Parathyroid adenoma (tissue), 2 donors: ENCODE results near the gene FAM131A.

Experiments used
- H2AFZ ChIP-seq: fragments of 300-600 bp; sonication (generic); one replicate; pipeline ENCODE4 v1.7.0; 2017; ENCODE audit warnings: antibody characterized with exemption, mild to moderate bottlenecking
- H3K27ac ChIP-seq: fragments of 300-600 bp; sonication (generic); one replicate; pipeline ENCODE4 v1.7.0; 2017
- H3K27me3 ChIP-seq: fragments of 300-600 bp; sonication (generic); one replicate; pipeline ENCODE4 v1.7.0; 2017; ENCODE audit warnings: low read length; ENCODE audit not compliant: control insufficient read depth, insufficient read depth
- H3K36me3 ChIP-seq: fragments of 300-600 bp; sonication (generic); one replicate; pipeline ENCODE4 v1.7.0; 2017; ENCODE audit warnings: low read length; ENCODE audit not compliant: control insufficient read depth, insufficient read depth
- H3K4me1 ChIP-seq: fragments of 300-600 bp; sonication (generic); one replicate; pipeline ENCODE4 v1.7.0; 2017; ENCODE audit warnings: control low read depth
- H3K4me2 ChIP-seq: fragments of 300-600 bp; sonication (generic); one replicate; pipeline ENCODE4 v1.7.0; 2017; ENCODE audit warnings: low read length
- H3K4me3 ChIP-seq: fragments of 300-600 bp; sonication (generic); one replicate; pipeline ENCODE4 v1.7.0; 2017; ENCODE audit warnings: low read depth, low read length
- H3K79me2 ChIP-seq: fragments of 300-600 bp; sonication (generic); one replicate; pipeline ENCODE4 v1.7.0; 2017; ENCODE audit warnings: control low read depth
- H3K9ac ChIP-seq: fragments of 300-600 bp; sonication (generic); one replicate; pipeline ENCODE4 v1.7.0; 2017; ENCODE audit warnings: mild to moderate bottlenecking
- H3K9me3 ChIP-seq: fragments of 300-600 bp; sonication (generic); one replicate; pipeline ENCODE4 v1.7.0; 2017; ENCODE audit warnings: low read length; ENCODE audit not compliant: control insufficient read depth
- TF ChIP-seq, protein P1 (sequence below): fragments of 300-600 bp; sonication (generic); IDR thresholded peaks from one replicate; pipeline ENCODE4 v1.7.0; 2017; ENCODE audit warnings: antibody characterized with exemption, mild to moderate bottlenecking
- donor health status: primary hyperparathyroidism.

The FAM131A gene

DNA sequence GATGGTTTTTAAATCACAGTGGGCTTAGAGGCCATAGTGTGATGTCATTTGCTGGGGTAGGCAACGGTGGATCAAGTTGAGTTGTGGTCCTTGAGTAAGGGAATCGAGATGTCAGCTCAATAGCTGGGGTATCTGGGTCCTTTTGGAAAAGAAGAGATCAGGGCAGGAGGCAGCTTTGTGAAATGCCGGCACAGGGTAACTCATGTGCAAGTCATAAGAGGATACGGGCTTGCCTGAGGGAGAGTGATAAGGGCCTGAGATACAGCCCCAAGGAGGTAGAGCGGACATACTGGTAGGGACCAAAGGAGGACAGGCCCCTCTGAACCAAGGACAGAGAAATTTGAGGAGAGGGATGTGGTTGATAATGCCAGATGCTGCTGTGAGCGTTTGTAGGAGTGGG is 4.2 kb upstream of the FAM131A start:
- no peak overlapping the region for H3K4me2 ChIP-seq
- no peaks in the 10 kb centered on the region for H3K9me3 ChIP-seq
- no peaks in the 10 kb centered on the region for H3K27me3 ChIP-seq
- H3K9ac ChIP-seq = no peak overlapping the region
- no peak overlapping the region for H2AFZ ChIP-seq
- H3K79me2 ChIP-seq = no peaks in the 10 kb centered on the region
- H3K4me1 ChIP-seq = peaks cover 23% of the 10 kb centered on the region
- TF ChIP-seq, protein P1, sequence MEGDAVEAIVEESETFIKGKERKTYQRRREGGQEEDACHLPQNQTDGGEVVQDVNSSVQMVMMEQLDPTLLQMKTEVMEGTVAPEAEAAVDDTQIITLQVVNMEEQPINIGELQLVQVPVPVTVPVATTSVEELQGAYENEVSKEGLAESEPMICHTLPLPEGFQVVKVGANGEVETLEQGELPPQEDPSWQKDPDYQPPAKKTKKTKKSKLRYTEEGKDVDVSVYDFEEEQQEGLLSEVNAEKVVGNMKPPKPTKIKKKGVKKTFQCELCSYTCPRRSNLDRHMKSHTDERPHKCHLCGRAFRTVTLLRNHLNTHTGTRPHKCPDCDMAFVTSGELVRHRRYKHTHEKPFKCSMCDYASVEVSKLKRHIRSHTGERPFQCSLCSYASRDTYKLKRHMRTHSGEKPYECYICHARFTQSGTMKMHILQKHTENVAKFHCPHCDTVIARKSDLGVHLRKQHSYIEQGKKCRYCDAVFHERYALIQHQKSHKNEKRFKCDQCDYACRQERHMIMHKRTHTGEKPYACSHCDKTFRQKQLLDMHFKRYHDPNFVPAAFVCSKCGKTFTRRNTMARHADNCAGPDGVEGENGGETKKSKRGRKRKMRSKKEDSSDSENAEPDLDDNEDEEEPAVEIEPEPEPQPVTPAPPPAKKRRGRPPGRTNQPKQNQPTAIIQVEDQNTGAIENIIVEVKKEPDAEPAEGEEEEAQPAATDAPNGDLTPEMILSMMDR = no peak
- no peak overlapping the region for H3K4me3 ChIP-seq
- H3K27ac ChIP-seq = peak overlapping the region; percentile 61
- no peaks in the 10 kb centered on the region for H3K36me3 ChIP-seq

DNA sequence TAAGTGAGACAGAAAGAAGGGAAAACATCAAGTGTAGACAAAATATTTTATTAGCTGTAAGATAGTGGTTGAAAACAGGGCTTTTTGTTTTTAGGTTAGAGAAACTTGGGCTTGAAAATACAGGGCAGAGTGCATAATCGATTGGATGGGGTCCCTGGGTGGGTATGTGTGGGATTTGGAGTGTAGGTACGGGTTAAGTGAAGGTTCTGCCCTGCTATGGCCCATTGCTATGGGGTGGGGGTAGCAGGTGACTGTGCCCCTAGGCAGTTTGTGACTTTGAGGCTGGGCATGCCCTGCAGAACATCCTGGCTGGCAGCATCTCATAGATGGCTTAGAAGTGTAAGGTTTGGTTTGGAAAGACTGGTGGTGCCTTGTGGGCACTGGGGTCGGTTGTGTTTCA is 3.7 kb upstream of the FAM131A start:
- Histone ChIP-seq H2AFZ (no peak overlapping the region), H3K27ac (peak overlapping the region; percentile 61), H3K9ac (no peak overlapping the region), H3K9me3 (no peaks in the 10 kb centered on the region), H3K79me2 (no peaks in the 10 kb centered on the region), H3K4me2 (no peak overlapping the region), H3K36me3 (no peaks in the 10 kb centered on the region), H3K4me3 (no peak overlapping the region), H3K4me1 (peaks cover 28% of the 10 kb centered on the region), H3K27me3 (no peaks in the 10 kb centered on the region)
- TF ChIP-seq, protein P1 = no peak

- Histone ChIP-seq H3K9me3 (no peaks in the 10 kb centered on the region), H3K79me2 (no peaks in the 10 kb centered on the region), H3K4me2 (no peak overlapping the region), H3K9ac (no peak overlapping the region), H3K27me3 (no peaks in the 10 kb centered on the region), H3K36me3 (no peaks in the 10 kb centered on the region), H3K4me3 (no peak overlapping the region), H3K4me1 (peaks cover 36% of the 10 kb centered on the region), H3K27ac (no peak overlapping the region), H2AFZ (no peak overlapping the region)
- TF ChIP-seq, protein P1 = no peak
Measured at GRCh38 chr3:184334470-184335158, 2.8 kb upstream of the FAM131A start.

GRCh38 chr3:184335291-184335660 is 2.1 kb upstream of the FAM131A start:
- Histone ChIP-seq H3K27me3 (no peaks in the 10 kb centered on the region), H3K9me3 (no peaks in the 10 kb centered on the region), H3K4me2 (peak overlapping the region; percentile 92), H2AFZ (peak overlapping the region; percentile 65), H3K27ac (peak overlapping the region; percentile 92), H3K9ac (no peak overlapping the region), H3K4me1 (peaks cover 37% of the 10 kb centered on the region), H3K36me3 (no peaks in the 10 kb centered on the region), H3K4me3 (peak overlapping the region; percentile 67), H3K79me2 (peaks cover 3% of the 10 kb centered on the region)
- TF ChIP-seq, protein P1 = no peak
